ENCODE data around the gene HAPLN2.
"Not testable (repeated sequence)": the region's sequence is repeated elsewhere in the genome, so short reads cannot be mapped to it uniquely, and the experiment has no call there.

The HAPLN2 gene

GRCh38 chr1:156592158-156592909, 26.9 kb upstream of the HAPLN2 start:
- DNase-seq (ENCODE audit: low read depth): no peak

GRCh38 chr1:156592910-156593660, 26.1 kb upstream of the HAPLN2 start:
- DNase-seq (ENCODE audit: low read depth): no peak

- DNase-seq (ENCODE audit: low read depth): no peak
Observed at GRCh38 chr1:156593661-156593989, 25.6 kb upstream of the HAPLN2 start.

DNA sequence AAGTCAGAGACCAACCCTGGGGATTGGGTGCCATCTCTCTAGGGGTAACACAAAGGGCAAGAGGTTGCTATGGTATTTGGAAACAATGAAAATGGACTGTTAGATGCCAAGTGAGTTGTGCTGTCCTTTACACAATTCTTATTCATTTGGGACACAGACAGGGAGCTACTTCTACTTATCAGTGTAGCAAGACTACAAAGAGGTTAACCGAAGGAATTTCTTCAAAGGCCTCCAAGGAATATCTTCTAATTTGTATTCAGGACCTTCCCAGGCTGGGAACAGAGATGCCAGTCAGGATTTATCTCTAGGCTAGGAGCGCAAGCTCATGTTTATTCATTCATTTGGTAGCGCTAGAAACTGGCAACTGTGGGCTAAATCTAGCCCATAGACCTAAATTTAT, 25.0 kb upstream of the HAPLN2 start:
- DNase-seq (ENCODE audit: low read depth): no peak

- DNase-seq (ENCODE audit: low read depth): no peak
Observed at GRCh38 chr1:156595016-156595415, 24.2 kb upstream of the HAPLN2 start.

DNA sequence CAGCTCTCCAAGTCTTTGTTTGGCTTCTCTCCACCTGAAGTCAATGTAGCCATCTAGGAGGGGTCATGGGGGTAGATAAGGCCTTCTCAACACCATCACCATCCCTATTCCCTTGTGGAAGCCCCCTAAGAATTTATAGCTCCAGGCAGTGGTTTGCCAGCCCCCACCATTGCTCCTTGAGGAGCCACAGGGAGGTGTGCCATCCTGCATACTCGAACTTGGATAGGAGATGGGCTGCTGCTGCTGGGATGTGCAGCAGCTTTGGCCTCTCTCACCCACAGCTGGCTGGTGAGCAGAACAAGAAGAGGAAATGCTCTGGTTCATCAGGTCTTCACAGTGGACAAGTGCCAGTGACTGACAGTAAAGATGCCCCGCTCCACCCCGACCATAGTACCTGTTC, 22.8 kb upstream of the HAPLN2 start:
- no peak for DNase-seq (ENCODE audit: low read depth)

- no peak for DNase-seq (ENCODE audit: low read depth)
Observed at GRCh38 chr1:156598125-156598524, 21.1 kb upstream of the HAPLN2 start.

GRCh38 chr1:156598731-156599432, 20.3 kb upstream of the HAPLN2 start:
- no peak for DNase-seq (ENCODE audit: low read depth)

- DNase-seq (ENCODE audit: low read depth): no peak
Observed at GRCh38 chr1:156599811-156600210, 19.4 kb upstream of the HAPLN2 start.

DNA sequence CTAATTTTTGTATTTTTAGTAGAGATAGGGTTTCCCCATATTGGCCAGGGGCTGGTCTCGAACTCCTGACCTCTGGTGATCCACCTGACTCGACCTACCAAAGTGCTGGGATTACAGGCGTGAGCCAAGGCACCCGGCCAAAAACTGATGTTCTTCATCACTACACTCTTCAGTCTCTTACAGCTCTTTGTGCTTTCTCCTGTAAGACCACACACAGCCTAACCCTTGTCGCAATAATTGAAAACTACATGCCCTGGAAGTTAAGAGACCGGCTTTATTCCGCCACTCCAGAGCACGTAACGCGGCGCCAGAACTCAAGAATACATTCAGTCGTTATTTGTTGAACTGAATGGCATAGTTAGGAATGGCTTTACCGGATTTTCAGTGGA, 18.5 kb upstream of the HAPLN2 start:
- no peak for DNase-seq (ENCODE audit: low read depth)

GRCh38 chr1:156601122-156601830, 17.9 kb upstream of the HAPLN2 start, which contains the start of gene GPATCH4:
GPATCH4 (minus strand) TSS chr1:156601479.
- peak; percentile 58 for DNase-seq (ENCODE audit: low read depth)

DNA sequence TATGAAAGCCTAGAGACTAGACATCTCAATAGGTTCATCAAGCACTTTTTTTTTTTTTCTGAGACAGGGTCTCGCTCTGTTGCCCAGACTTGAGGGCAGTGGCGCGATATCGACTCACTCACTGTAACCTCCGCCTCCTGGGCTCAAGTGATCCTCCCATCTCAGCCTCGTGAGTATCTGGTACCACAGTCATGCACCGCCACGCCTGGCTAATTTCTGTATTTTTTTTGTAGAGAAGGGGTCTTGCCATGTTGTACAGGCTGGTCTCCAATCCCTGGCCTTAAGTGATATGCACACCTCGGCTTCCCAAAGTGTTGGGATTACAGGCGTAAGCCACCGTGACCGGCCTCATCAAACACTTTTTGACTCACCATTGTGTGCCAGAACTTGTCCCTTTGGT, 17.3 kb upstream of the HAPLN2 start:
- DNase-seq (ENCODE audit: low read depth): no peak

- no peak for DNase-seq (ENCODE audit: low read depth)
Observed at GRCh38 chr1:156602557-156602993, 16.6 kb upstream of the HAPLN2 start.

- not testable (repeated sequence) for DNase-seq (ENCODE audit: low read depth)
Observed at GRCh38 chr1:156607344-156607743, 11.9 kb upstream of the HAPLN2 start.

DNA sequence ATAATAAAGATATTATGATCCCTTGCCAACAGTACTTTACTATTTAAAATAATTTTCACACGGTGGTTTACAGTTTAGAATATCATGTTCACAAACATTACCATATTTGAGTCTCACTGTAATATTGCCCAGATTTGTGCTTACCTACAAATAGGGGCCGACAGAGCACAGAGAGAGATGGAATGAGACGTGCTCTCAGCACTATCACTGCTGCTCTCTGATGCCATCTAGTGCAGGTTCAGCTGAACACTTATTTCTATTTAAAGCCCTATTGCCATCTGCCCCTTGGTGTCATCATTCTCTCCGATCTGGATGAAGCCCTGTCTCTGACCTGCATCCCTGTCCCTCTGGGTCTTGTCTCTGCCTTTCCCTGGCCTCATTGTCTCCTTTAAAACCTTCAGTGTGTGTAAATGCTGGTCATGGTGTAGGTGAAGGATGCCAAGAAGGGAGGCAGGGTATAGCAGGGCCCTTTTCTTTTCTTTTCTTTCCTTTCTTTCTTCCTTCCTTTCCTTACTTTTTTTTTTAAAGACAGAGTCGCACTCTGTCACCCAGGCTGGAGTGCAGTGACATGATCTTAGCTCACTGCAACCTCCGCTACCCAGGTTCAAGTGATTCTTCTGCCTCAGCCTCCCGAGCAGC, 11.1 kb upstream of the HAPLN2 start:
- peak; percentile 41 for DNase-seq (ENCODE audit: low read depth)

DNA sequence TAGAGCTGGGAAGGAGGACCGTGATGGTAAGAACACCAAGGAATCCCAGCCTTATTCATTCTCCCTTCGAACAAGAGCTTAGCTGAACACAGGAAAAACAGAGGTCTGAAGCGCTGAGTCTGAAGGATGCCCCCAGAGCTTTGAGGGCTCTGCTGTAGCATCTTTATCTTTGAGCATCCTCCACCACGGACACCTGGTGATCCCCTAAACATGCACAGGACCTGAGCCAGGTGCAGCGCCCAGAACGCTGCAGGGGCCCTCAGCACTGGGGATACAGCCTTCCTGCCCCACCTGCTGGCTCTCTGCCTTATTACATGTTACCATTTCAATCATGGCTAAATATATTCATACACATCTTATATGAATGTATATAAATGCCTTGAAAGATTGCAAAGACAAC, 10.2 kb upstream of the HAPLN2 start:
- DNase-seq (ENCODE audit: low read depth): peak; percentile 38

GRCh38 chr1:156610072-156610471, 9.1 kb upstream of the HAPLN2 start:
- not testable (repeated sequence) for DNase-seq (ENCODE audit: low read depth)

DNA sequence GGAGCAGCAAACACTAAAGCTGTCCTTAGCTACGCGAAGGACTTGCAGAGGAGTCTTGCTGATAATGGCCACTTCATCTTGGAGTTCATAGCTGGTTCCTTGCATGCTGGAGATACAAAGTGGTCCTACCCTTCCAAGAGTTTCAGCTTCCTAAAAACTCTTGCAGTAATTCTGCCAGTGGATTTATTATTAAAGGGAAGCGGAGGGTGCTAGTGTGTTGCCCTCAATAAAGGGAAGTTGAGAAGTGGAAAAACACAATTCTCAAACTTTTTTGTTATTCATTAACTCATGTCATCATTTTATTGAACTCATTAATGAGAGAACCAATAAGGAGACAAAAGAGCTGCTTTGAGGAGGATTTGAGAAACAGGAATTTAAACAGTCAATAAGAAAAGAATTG, 6.5 kb upstream of the HAPLN2 start:
- DNase-seq (ENCODE audit: low read depth): no peak

DNA sequence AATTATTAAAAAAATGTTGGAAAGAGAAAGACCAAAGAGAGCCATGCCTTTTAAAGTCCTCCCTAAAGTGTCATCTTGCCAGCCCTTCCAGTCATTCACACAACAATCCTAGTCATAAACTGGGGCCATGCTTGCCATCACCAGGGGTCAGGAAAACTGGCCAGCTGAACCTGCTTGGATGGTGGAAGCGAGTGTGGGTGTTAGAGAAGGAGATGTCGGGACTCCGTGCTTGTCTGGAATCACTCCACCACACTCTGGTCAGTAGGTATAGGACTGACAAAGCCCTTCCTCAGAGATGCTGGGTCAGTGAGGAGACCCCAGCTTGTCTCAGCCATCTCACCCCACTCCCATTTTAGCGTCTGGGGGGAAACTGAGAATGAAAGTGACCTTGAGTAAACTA, 3.3 kb upstream of the HAPLN2 start:
- no peak for DNase-seq (ENCODE audit: low read depth)

- DNase-seq (ENCODE audit: low read depth): no peak
Observed at GRCh38 chr1:156616463-156616862, 2.8 kb upstream of the HAPLN2 start.

DNA sequence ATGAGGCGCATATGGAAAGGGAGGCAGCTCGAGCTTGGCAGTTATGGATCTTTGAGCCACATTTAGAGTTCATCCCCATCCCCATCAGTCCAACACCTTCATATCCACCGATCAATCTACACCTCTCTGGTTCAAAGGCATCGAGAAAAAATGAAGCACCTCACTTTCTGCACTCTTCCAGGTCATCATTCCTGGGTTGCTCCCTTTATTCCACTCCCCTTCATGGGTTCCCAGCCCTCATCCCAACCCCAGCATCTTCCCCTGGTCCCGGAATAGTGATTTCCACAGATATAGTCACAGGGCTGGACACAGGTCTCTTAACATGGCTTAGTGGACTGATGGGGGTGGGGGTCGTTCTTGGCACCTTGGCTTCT, 354 bp downstream of the HAPLN2 start:
- no peak for DNase-seq (ENCODE audit: low read depth)

Data from stimulated activated CD8-positive, alpha-beta memory T cell treated with anti-CD3 and anti-CD28 coated beads, Interleukin-15, amount 100 ng/mL, for 1 hour (primary cell).